GM21515 (cell line): Measurements from ENCODE around the gene RIMBP2.

ENCODE experiments used
- ATAC-seq: cut with Tn5 transposase; IDR thresholded peaks from one replicate; pipeline ENCODE4 v1.9.1; 2021; ENCODE audit not compliant: unreplicated experiment

The RIMBP2 gene

GRCh38 chr12:130573235-130573634, 142.9 kb downstream of the RIMBP2 start:
- ATAC-seq = no peak

GRCh38 chr12:130572553-130572952, 143.5 kb downstream of the RIMBP2 start:
- ATAC-seq = no peak

GRCh38 chr12:130571734-130572133, 144.4 kb downstream of the RIMBP2 start:
- no peak for ATAC-seq

- no peak for ATAC-seq
Measured at GRCh38 chr12:130571089-130571488, 145.0 kb downstream of the RIMBP2 start.

GRCh38 chr12:130569521-130569920, 146.6 kb downstream of the RIMBP2 start:
- ATAC-seq = no peak

GRCh38 chr12:130568501-130568900, 147.6 kb downstream of the RIMBP2 start:
- no peak for ATAC-seq

GRCh38 chr12:130568041-130568440, 148.1 kb downstream of the RIMBP2 start:
- ATAC-seq = no peak

- no peak for ATAC-seq
Measured at GRCh38 chr12:130566446-130567155, 149.5 kb downstream of the RIMBP2 start.

GRCh38 chr12:130565189-130565588, 150.9 kb downstream of the RIMBP2 start:
- no peak for ATAC-seq

GRCh38 chr12:130563323-130563722, 152.8 kb downstream of the RIMBP2 start:
- no peak for ATAC-seq

GRCh38 chr12:130562716-130563115, 153.4 kb downstream of the RIMBP2 start:
- no peak for ATAC-seq

GRCh38 chr12:130560321-130560720, 155.8 kb downstream of the RIMBP2 start:
- ATAC-seq = no peak

GRCh38 chr12:130559806-130560205, 156.3 kb downstream of the RIMBP2 start:
- no peak for ATAC-seq

GRCh38 chr12:130557886-130558765, 158.0 kb downstream of the RIMBP2 start:
- ATAC-seq = no peak

GRCh38 chr12:130557201-130557600, 158.9 kb downstream of the RIMBP2 start:
- ATAC-seq = no peak

GRCh38 chr12:130556486-130557055, 159.5 kb downstream of the RIMBP2 start:
- no peak for ATAC-seq

- no peak for ATAC-seq
Measured at GRCh38 chr12:130555628-130556485, 160.2 kb downstream of the RIMBP2 start.

GRCh38 chr12:130555221-130555620, 160.9 kb downstream of the RIMBP2 start:
- ATAC-seq = no peak

- no peak for ATAC-seq
Measured at GRCh38 chr12:130552483-130552996, 163.6 kb downstream of the RIMBP2 start.

- no peak for ATAC-seq
Measured at GRCh38 chr12:130549361-130549760, 166.7 kb downstream of the RIMBP2 start.
